GM21528 (cell line): ENCODE results near the gene RUNDC3A.
"Not testable (repeated sequence)": the region's sequence is repeated elsewhere in the genome, so short reads cannot be mapped to it uniquely, and the experiment has no call there.

ENCODE experiments used
- ATAC-seq: cut with Tn5 transposase; IDR thresholded peaks from one replicate; pipeline ENCODE4 v1.9.1; 2021; ENCODE audit warnings: mild to moderate bottlenecking, moderate library complexity; ENCODE audit not compliant: unreplicated experiment, low FRiP score

The RUNDC3A gene

GRCh38 chr17:44317545-44317944, 9.1 kb downstream of the RUNDC3A start:
- ATAC-seq: no peak

GRCh38 chr17:44318077-44318892, 9.9 kb downstream of the RUNDC3A start:
- ATAC-seq: no peak

- ATAC-seq: no peak
Measured at GRCh38 chr17:44320066-44320465, 11.7 kb downstream of the RUNDC3A start.

GRCh38 chr17:44321246-44322120, 13.1 kb downstream of the RUNDC3A start:
- no peak for ATAC-seq

DNA sequence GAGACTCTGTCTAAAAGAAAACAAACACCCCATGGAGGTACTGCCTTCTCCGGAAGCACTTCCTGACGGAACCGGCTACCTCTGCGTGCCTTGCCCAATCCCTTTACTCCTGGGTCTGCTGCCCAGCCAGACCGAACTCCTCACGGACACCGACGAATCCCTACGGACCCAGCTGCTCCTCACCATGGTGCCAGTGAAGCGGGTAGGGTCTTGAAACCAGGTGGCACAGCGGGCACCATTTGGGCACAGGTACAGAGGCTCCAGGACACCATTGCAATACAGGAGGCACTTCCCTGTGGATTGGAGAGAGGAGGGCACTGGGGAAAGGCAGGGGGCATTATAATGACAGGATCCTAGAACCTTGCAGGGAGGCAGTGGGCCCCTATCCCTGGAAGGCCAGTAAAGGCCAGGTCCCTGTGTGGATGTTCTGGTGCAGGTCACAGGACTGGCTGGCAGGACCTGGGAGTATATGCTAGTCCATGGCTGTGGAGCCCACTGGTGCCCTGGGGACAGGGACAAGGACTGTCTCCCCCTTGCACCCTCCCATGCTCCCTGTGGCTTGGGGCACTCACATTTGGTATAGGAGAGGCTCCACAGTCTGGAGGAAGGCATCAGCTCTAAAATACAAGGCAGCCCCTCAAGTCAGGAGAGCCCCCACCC, 14.0 kb downstream of the RUNDC3A start:
- ATAC-seq: no peak

DNA sequence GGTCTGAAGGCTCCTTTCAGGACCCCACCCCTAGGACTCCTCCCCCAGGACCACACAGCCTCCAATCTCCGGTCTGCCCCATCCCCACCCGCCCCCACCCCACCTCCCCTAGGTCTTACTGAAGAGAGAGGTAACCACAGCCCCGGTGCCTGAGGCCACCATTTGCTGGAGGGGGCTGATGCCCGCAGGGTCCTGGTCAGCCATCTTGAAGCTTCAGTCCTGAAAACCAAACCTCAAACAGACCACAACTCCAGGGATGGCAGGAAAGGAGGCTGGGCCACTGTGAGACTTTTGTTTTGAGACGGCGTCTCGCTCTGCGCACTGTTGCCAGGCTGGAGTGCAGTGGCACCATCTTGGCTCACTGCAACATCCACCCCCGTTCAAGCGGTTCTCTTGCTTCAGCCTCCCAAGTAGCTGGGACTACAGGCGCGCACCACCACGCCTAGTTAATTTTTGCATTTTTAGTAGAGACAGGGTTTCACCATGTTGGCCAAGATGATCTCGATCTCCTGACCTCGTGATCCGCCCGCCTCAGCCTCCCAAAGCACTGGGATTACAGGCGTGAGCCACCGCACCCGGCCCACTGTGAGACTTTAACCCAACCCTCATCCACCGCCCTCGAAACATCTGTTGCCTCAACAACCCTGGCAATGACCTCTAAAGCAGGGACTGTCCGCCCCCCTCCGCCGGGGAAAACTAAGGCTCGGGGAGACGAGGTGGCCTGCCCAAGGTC, 15.1 kb downstream of the RUNDC3A start:
- ATAC-seq: no peak

DNA sequence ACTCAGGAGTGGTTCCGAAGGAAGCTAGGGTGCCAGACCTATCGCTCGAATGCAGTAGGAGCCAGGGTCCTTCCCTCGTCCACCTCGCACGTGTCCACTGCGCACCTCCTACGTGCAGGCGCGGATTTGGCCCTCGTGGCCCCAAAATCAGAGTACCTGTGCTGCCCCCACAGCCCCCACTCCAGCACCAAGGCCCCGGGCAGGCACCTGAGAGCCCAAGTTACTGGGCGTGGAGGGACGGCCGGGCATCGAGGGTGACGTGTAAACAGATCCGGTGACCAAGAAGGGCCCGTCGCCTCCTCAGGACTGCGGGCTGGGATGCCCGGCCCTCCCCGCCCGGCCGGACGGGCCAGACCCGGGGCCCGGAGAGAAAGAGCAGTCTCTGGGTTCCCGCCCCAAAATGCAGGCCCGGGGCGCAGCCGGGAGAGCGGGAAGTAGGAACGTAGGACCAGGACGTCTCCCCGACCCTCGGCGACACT, 15.7 kb downstream of the RUNDC3A start:
- ATAC-seq: peak; percentile 2

- ATAC-seq: peak; percentile 65
Measured at GRCh38 chr17:44324571-44325275, 16.3 kb downstream of the RUNDC3A start, which contains the start of gene SLC25A39. Gene SLC25A39, minus strand, starts transcription at chr17:44324823. Its CDS starts 1,261 bp downstream, at chr17:44323562.

GRCh38 chr17:44326861-44327444, 18.6 kb downstream of the RUNDC3A start:
- no peak for ATAC-seq

GRCh38 chr17:44327715-44328449, 19.5 kb downstream of the RUNDC3A start:
- ATAC-seq: no peak

DNA sequence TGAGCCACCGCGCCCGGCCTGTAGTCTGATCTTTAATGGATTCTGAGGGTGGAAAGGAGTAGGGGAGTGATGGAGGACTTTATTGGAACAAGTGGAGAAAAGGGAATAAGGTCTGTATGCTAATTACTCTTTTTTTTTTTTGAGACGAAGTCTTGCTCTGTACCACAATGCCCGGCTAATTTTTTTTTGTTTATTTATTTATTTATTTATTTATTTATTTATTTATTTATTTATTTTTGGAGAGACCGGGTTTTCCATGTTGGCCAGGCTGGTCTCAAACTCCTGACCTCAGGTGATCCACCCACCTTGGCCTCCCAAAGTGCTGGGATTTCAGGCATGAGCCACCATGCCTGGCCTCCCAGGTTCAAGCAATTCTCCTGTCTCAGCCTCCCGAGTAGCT, 21.1 kb downstream of the RUNDC3A start:
- ATAC-seq: not testable (repeated sequence)

GRCh38 chr17:44330263-44330662, 21.9 kb downstream of the RUNDC3A start:
- ATAC-seq: not testable (repeated sequence)

DNA sequence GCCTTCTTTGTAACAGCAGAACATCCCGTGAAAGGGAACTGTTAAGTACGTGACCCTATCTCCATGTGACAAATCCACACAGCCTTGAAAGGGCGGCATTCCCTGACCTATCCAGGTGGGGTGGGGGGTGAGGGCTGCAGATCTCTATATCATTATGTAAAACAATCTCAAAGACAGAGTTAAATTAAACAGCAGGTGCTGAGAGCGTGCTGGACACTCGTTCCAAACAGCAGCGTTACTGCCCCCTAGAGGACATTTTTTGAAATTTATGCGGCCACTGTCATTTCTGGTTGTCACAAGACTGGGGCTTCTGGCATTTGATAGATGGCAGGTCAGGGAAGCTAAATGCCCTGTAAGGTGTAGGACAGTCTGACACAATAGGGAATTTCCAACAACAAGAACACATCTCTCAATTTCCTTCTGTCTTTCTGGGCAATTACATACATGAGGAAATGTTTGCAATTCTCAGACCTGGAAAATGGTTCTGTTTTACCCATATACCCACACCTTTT, 22.9 kb downstream of the RUNDC3A start:
- ATAC-seq: no peak

DNA sequence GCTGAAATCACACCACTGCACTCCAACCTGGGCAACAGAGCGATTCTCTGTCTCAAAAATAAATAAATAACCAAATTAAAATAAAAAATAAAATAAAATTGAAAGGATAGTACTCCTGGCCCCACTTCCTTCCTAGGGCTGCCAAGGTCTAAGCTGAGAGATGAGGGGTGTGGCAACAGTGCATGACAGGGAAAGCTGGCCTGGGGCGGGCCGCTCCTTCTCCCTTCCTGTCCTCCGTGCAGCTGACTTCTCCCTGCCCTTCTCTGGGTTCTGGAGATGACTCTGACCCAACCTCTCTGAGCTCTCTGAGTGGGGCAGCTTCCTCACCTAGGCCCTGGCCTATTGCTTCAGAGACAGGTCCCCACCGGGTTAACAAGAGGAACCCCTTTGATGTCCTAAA, 25.0 kb downstream of the RUNDC3A start:
- ATAC-seq: no peak

DNA sequence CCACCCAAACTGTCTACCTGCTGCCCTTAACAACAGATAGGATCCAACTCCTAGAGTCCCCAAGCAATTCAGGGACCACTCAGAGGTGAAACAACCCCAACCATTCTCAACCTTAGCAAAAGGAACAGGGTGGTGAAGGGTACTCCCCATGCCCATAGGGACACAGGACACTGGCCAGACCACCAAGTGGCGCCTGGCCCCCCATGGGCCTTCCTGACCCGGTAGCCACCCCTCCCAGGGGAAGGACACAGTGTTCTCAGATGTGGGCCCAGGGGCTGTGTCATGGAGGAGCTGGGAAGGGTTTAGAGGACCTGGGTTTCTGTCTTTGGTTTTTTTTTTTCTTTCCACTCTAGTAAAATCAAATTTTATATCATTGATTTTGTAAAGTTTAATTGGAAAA, 25.9 kb downstream of the RUNDC3A start:
- ATAC-seq: no peak

DNA sequence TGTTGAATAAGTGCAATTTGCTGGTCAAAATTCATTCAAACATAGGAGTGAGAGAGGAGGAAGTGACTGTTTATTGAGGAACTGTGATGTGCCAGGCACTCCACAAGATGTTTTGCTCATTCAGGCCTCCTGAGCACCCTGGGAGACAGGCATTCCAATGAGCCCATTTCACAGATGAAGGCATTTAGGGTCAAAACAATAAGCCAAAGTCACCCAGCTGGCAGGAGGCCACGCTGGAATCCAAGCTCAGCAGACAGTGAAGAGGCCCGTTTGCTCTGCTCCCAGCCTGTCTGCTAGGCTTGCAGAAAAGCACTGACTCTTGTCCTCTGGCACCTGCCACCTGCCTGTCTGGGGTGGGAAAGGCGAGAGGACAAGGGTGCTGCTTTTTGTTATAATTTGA, 26.3 kb downstream of the RUNDC3A start:
- ATAC-seq: no peak

- no peak for ATAC-seq
Measured at GRCh38 chr17:44335564-44335963, 27.2 kb downstream of the RUNDC3A start.

DNA sequence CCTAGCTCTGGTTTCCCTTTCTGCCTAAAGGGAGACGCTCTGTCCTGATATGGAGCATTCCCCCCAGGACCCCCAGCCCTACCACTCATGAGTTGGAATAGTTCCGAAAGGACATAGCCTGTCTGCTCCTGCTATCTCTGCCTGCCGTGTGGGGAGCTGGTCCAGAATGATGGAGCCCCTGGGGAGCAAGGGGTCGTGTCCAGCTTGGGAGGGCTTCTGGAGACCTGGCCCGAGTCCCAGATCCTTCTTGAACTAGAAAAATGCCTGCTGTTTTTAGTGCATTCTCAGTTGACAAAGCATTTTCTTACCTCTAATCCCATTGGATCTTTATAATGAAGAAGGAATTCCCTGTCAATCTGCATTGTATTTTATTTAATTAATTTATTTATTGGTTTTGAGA, 27.6 kb downstream of the RUNDC3A start:
- no peak for ATAC-seq
